A204.1 (cell line): ENCODE data around the gene RPH3AL.
"Not testable (repeated sequence)": the region's sequence is repeated elsewhere in the genome, so short reads cannot be mapped to it uniquely, and the experiment has no call there.

Source experiments
- FAIRE-seq: peaks from 2 replicates; lab custom pipeline; 2012; peaks lifted over from hg19 to GRCh38; lab: Jason Lieb, UNC

Gene RPH3AL

GRCh38 chr17:223723-224471, 128.7 kb downstream of the RPH3AL start:
- no peak for FAIRE-seq

- FAIRE-seq: no peak
Observed at GRCh38 chr17:222172-222571, 130.4 kb downstream of the RPH3AL start.

GRCh38 chr17:219696-220095, 132.9 kb downstream of the RPH3AL start:
- no peak for FAIRE-seq

- no peak for FAIRE-seq
Observed at GRCh38 chr17:218432-219110, 134.0 kb downstream of the RPH3AL start.

GRCh38 chr17:216625-217024, 136.0 kb downstream of the RPH3AL start:
- FAIRE-seq: no peak

- not testable (repeated sequence) for FAIRE-seq
Observed at GRCh38 chr17:215563-216478, 136.8 kb downstream of the RPH3AL start.

- no peak for FAIRE-seq
Observed at GRCh38 chr17:214881-215331, 137.7 kb downstream of the RPH3AL start.

- no peak for FAIRE-seq
Observed at GRCh38 chr17:213286-214105, 139.1 kb downstream of the RPH3AL start.

- no peak for FAIRE-seq
Observed at GRCh38 chr17:210402-210801, 142.2 kb downstream of the RPH3AL start.

GRCh38 chr17:208429-208828, 144.2 kb downstream of the RPH3AL start:
- no peak for FAIRE-seq

- FAIRE-seq: no peak
Observed at GRCh38 chr17:207775-208174, 144.8 kb downstream of the RPH3AL start.

GRCh38 chr17:206941-207560, 145.6 kb downstream of the RPH3AL start:
- FAIRE-seq: no peak

- FAIRE-seq: not testable (repeated sequence)
Observed at GRCh38 chr17:206484-206883, 146.1 kb downstream of the RPH3AL start.

GRCh38 chr17:205817-206216, 146.8 kb downstream of the RPH3AL start:
- no peak for FAIRE-seq

GRCh38 chr17:205148-205669, 147.4 kb downstream of the RPH3AL start:
- FAIRE-seq: no peak

GRCh38 chr17:204427-205147, 148.0 kb downstream of the RPH3AL start:
- no peak for FAIRE-seq

GRCh38 chr17:202501-202951, 150.1 kb downstream of the RPH3AL start:
- no peak for FAIRE-seq

- not testable (repeated sequence) for FAIRE-seq
Observed at GRCh38 chr17:201736-202135, 150.9 kb downstream of the RPH3AL start.

GRCh38 chr17:201257-201656, 151.3 kb downstream of the RPH3AL start:
- FAIRE-seq: not testable (repeated sequence)

- no peak for FAIRE-seq
Observed at GRCh38 chr17:200586-200985, 152.0 kb downstream of the RPH3AL start.
